Peyer's patch (tissue), 4 donors: ENCODE results near the gene GRM2.
"Not testable (repeated sequence)": the region's sequence is repeated elsewhere in the genome, so short reads cannot be mapped to it uniquely, and the experiment has no call there.

Source experiments
- POLR2A ChIP-seq, 2 donors: fragments of 450-650 bp; IDR thresholded peaks; one replicate each; pipeline ENCODE4 v1.5.1; 2017; ENCODE audit warnings: antibody characterized with exemption in 2 of 2, mild to moderate bottlenecking in 2 of 2, moderate library complexity in 2 of 2
- TF ChIP-seq, protein P1 (sequence below), 6 experiments: fragments of 450-650 bp in 4 of 6; fragments of 200-600 bp in 2 of 6; sonication (generic) in 1 of 6; IDR thresholded peaks; one replicate each; pipeline ENCODE4 v1.5.1; 2017 to 2019; ENCODE audit warnings: antibody characterized with exemption in 6 of 6, mild to moderate bottlenecking in 3 of 6, moderate library complexity in 1 of 6

DNA sequence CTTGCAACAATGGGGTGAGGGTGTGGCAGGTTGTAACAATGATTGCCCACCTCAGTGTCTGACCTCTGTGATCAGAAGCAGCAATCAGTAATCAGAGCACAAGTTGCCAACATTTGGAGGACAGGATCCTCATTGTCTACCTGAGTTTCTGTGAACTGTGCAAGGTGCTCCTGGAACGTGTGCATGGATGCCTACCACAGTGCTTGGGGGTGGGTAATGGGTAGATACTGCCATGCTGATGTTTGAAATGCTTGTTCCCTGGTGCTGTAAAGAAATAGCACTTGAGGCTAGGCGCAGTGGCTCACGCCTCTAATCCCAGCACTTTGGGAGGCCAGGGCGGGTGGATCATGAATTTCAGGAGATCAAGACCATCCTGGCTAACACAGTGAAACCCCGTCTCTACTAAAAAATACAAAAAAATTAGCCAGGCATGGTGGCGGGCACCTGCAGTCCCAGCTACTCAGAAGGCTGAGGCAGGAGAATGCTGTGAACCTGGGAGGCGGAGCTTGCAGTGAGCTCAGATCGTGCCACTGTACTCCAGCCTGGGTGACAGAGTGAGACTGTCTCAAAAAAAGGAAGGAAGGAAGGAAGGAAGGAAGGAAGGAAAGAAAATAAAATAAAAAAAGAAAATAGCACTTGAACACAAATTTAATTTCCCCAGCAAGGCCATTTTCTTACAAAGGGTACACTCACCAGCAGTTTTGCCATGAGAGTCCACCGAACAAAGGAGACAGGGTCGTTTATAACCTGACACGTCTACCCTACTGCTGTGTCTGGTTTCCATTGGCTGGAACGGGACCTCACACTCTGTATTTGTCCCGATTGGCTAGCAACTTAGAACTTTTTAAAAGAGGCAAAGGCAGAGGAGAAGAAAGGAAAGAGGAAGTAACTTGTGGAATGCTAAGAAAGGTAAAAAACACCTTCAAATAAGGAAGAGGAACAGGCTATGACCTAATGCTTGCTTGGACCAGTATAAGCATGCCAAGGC is 47.2 kb downstream of the GRM2 start:
- TF ChIP-seq, protein P1, sequence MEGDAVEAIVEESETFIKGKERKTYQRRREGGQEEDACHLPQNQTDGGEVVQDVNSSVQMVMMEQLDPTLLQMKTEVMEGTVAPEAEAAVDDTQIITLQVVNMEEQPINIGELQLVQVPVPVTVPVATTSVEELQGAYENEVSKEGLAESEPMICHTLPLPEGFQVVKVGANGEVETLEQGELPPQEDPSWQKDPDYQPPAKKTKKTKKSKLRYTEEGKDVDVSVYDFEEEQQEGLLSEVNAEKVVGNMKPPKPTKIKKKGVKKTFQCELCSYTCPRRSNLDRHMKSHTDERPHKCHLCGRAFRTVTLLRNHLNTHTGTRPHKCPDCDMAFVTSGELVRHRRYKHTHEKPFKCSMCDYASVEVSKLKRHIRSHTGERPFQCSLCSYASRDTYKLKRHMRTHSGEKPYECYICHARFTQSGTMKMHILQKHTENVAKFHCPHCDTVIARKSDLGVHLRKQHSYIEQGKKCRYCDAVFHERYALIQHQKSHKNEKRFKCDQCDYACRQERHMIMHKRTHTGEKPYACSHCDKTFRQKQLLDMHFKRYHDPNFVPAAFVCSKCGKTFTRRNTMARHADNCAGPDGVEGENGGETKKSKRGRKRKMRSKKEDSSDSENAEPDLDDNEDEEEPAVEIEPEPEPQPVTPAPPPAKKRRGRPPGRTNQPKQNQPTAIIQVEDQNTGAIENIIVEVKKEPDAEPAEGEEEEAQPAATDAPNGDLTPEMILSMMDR (IDR thresholded peaks at IDR 0.05): not testable (repeated sequence)
- not testable (repeated sequence) for TF ChIP-seq POLR2A (IDR thresholded peaks at IDR 0.05)
